Stimulated activated CD8-positive, alpha-beta memory T cell treated with anti-CD3 and anti-CD28 coated beads, Interleukin-12 subunit alpha, Interleukin-12 subunit beta, amount 100 ng/mL, for 4 hours (primary cell): ENCODE data around the gene TRANK1.
"Not testable (repeated sequence)": the region's sequence is repeated elsewhere in the genome, so short reads cannot be mapped to it uniquely, and the experiment has no call there.

Source experiments
- DNase-seq: peaks from one replicate; pipeline ENCODE4 v3.0.0-alpha.2; 2020; ENCODE audit warnings: low read depth

Gene TRANK1

DNA sequence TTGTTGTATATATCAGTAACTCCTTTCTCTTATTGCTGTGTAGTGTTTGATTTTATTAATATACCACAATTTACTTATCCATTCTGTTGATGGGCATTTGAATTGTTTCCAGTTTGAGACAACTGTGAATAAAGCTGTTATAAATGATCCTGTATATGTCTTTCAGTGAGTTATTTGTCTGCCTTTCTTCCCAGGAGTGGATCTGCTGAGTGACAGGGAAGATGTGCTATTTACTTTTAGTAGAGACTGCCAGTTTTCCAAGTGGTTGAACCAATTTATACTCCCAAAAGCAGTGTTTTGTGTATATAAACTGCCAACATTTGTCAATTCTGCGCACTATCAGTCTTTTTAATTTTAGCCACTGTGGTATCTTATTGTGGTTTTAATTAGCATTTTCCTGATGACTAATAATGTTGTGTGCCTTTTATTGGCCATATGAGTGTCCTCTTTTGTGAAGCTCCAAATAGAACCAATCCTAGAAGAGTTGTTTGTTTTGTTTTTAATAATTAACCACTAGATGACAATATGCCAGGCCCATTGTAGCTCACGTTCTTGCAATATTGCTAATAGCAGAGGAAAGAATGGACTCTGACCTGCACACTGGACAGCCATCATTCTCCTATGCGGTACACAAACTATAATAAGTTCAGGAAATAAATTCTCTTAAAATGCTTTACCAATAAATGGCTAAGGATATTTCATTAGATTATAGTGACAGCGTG, 25.3 kb downstream of the TRANK1 start:
- no peak for DNase-seq

DNA sequence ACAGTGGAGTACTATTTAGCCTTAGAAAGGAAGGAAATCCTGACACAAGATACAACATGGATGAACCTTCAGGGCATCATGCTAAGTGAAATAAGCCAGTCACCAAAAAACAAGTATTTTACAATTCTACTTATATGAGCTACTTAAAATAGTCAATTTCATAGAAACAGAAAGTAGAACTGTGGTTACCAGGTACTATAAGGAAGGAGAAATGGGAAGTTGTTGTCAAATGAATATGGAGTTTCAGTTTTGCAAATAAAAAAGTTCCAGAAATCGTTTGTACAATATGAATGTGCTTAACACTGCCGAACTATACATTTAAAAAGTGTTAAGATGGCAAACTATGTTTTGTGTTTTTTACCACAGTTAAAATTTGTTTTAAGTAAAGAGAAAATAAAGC, 26.8 kb downstream of the TRANK1 start:
- no peak for DNase-seq

DNA sequence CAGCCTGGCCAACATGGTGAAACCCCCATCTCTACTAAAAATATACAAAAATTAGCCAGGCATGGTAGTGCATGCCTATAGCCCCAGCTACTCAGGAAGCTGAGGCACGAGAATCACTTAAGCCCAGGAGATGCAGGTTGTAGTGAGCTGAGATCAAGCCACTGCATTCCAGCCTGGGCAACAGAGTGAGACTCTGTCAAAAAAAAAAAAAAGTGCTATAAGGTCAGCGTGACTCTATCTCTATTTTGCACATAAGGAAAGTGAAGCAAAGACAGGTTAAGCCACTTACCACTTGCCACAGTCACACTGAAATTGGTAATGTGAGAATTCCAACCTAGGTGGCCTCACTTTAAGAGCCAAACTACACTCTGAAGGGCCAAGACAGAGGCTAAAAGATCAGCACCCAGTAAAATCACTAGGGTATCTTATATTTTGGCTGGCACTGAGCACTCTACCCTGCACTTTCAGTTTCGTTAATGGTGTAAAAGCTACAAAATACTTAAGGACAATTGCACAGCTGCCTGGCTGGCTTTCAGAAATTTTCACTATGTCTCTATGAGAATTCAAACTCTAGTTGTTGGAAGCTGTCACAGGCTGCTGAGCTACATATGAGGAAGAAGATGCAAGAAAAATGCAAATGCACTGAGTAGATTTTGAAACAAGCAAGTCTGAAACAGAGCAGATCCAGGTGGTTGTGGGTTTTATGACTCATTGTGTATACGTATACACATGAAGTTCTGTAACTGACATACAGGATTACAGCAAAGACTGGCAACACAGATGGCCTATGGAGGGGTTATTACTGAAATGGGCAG, 32.7 kb downstream of the TRANK1 start:
- no peak for DNase-seq

DNA sequence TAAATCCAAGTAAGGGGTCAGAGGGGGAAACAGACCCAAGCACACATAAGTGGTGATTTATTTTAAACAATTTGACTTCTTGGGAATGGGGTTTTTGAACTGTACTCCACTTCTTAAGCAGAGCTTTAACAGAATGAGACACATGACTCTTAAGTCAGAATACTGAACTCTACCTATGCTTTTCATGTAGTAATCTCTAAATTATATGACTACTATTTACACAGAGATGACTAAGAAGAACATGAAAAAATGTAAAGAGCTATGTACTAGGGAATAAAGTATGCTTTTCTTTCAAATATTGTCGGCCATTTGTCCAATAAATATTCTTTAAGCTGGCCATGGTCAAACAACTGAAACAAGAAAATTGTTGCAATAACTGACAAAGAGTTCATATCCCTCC, 35.2 kb downstream of the TRANK1 start:
- DNase-seq, result no peak

DNA sequence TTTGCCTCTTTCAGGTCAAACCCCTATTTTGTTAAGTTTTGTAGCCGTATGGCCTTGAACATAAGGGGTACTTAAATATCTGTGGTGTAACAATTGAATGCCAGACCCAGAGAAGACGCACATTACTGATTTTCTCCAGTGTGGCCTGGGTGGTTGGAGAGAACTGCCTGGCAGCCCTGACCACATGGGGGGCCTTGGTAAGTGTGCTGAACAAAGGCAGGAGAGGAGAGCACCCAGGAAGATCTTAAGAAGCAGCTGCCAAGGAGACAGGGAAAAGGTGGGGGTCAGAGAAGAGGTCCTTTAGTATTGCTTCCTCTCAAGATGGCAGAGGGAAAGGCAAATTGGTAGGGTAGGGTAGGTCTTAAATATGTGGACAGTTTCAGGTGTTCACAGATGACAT, 35.7 kb downstream of the TRANK1 start:
- DNase-seq, result no peak

DNA sequence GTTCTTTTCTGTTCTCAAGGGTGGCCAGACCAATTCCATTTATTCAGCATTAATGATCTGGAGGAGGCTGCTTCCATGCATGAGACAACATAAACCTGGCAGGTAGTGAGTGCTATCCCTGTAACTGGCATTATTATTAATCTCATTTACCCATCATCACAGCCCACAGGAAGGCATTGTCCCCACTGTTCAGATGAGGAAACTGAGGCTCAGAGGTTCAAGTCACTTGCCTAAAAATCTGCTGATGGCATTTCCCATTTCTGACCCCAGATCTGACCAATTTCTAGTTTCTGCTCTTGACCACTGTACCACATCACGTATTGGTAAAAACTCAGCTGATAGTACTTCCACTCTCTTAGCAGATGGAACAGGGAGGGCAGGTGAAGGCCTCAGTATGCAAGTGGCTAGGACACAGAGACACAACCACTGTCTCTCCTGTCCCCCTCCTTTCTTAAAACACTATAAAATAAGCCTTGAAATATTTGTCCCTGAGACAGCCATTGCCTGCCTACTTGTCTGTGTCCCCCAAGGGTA, 36.1 kb downstream of the TRANK1 start:
- DNase-seq, result no peak

DNA sequence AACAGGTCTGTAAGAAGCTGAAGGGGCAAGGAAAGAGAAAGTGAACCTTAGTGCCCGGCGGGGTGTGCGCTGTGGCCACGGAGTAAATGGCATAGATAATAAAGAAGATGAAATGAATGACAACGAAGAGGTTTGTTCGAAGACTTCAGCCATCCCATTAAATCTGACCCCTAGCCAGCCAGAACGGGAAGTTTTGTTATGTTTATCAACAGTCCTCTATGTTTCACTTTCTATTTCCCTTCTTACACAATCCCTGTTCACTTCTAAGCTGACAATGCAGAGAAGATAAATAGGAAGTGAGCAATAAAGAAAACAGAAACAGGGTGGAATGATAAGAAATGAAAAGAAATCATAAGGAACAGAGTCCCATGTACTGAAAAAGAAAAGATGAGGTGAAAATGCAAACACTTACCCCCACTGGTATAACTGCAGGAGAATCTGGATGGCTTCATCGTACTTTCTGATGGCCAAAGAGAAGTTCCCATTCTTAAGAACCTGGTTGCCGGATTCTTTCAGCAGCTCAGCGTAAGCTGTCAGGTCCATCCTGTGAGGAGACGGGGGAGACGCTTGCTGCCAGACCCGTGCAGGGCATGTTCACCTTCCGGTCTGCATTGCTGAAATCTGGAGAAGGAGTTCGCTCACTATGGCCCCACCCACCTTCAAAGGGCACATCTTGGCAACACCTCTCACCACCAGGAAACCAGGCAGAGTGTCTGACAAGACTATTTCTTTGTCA, 36.8 kb downstream of the TRANK1 start:
- DNase-seq, result peak; percentile 39

DNA sequence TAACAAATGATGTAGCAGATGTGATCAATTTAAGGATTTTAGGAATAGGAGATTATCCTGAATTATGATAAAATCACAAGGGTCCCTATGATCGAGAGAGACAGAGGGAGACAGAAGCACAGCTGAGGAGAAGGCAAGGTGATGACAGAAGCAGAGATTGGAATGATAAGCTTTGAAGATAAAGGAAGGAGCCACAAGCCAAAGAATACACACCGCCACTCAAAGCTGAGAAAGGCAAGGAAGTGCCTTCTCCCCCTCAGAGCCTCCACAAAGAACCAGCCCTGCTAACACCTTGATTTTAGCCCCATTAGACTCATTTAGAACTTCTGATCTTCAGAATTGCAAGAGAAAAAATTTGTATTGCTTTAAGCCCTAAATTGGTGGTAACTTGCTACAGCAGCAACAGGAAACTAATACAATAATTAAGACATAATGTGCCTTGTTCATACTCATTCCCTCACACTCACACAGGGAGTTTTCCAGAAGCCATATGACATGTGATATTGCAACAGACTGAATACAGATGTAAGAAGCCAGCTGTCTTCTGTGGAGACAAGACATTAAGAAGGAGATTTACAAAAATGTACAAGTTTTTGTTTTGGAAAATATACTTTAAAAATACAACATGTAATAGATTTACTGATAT, 38.2 kb downstream of the TRANK1 start:
- no peak for DNase-seq

DNA sequence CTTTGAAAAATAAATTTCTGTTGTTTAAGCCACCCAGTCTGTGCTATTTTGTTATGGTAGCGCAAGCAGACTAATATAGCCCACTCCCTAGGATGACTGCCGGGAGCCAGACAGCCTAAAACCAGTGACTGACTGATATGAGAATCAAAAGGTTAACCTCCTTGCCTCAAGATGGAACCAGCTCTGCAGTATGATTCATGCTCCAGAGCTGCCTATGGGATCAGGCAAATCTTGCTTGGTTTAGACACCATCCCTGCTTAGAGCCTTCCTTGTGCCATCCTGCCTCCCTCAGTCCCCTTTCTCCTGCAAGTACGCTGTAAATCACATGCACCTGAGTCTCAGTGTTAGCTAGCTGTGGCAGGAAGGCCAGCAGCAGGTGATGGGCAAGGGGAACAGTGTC, 39.3 kb downstream of the TRANK1 start:
- no peak for DNase-seq

DNA sequence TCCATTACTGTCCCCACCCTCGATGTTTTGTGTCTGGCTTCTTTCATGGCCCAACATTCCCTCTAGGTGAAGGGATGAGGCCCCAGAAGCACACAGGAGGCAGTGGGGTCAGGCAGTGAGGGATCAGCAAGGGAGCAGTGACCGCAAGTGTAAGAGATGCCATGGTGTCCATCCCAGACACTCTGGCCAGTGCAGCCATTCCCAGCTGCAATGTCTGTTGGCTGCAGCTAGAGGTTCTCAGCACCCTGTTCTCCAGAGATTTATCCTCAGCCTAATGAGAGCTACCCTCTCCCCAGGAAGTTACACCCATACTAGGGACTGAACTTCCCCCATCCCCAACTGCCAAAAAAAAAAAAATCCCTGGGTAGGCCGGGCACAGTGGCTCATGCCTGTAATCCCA, 40.2 kb downstream of the TRANK1 start:
- no peak for DNase-seq

DNA sequence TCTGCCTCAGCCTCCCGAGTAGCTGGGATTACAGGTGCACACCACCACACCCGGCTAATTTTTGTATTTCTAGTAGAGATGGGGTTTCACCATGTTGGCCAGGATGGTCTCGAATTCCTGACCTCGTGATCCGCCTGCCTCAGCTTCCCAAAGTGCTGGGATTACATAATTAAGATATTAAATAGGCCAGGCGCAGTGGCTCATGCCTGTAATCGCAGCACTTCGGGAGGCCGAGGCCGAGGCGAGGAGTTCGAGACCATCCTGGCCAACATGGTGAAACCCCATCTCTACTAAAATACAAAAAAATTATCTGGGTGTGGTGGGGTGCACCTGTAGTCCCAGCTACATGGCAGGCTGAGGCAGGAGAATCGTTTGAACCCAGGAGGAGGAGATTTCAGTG, 40.8 kb downstream of the TRANK1 start:
- DNase-seq, result not testable (repeated sequence)

DNA sequence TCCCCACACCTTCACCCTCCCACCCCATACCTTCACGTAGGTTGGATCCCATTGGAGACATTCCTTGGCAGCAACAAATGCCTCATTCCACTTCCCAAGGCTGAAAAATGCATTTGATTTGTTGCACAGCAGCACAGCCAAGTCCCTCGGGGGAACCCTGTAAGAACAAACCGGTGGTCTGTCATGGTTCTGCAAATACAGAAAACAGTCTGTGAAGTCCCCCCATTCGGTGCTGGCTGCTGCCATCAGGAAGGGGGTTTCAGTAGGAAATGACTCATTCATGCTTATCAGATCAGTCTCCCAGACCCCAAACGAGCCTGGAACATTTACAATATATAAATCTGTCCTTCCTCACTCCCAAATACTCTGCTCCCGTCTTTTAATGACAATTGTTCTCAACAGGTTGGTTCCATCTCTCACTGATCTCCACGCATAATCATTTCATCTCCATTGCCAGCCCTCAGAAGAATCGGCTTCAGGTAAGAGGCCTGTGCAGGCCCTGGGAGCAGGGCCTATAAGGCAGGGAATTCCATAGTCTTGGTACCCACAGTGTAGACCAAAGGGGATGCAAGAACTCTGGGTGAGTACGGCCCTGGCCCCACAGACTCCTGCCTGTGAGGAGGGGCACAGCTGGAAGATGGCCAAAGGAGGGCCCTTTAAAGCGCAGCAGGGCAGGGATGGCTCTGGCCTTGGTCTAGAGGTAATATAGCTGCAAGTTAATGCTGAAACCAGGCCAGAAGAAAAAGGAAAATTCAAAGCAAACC, 41.6 kb downstream of the TRANK1 start:
- no peak for DNase-seq

DNA sequence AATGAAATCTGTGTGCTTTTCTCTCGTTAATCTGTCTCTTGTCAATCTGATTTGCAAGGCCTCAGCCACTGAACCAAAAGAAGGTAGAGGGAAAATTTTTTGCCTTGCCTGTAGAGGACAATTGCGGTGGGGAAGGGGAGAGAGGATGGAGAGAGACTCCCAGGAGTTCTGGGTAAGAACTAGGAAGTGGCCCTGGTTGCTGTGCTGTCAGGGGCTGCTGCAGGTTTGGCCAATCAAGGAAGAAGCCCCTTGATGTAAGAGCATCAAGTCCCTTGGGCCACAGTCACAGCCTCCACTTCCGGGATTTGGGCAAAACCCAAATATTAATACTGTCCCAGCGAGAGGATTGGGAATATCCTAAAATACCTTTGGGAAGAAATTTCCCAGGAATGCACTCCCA, 43.3 kb downstream of the TRANK1 start:
- DNase-seq, result no peak

DNA sequence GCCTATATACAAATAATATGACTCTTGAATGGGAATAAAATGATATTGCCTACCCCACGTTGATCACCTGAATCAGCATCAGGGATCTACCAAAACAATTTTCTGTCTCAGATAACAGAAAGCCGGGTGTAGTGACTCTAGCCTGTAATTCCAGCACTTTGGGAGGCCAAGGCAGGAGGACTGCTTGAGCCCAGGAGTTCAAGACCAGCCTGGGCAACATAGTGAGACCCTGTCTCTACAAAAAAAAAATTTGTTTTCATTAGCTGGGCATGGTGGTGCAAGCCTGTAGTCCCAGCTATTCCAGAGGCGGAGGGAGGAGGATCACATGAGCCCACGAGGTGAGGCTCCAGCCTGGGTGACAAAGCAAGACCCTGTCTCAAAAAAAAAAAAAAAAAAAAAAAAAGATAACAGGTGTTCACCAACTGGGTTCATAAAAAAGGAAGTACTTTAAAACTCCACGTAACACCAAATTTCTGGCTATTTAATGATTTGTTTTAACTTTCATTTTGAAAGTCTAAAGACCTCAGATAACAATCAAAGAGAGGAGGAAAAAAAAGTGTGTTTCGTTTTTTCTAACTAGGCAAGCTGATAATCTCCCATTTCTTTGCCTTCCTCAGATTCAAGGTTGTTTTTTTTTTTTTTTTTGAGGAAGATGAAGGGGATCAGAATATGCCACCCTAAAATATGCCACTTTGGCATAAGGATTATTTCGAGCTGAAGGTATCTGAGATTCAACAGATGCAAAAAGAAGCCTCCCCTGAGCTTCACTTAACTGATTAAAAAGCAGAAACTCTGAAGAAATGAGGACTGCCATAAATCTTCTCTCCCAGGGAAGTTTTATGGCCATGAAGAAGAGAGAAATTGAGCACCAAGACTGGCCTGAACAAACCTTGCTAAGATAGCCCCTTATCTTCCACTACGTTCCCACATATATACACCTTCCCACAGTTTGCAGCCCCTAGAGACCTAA, 44.1 kb downstream of the TRANK1 start:
- DNase-seq, result no peak

DNA sequence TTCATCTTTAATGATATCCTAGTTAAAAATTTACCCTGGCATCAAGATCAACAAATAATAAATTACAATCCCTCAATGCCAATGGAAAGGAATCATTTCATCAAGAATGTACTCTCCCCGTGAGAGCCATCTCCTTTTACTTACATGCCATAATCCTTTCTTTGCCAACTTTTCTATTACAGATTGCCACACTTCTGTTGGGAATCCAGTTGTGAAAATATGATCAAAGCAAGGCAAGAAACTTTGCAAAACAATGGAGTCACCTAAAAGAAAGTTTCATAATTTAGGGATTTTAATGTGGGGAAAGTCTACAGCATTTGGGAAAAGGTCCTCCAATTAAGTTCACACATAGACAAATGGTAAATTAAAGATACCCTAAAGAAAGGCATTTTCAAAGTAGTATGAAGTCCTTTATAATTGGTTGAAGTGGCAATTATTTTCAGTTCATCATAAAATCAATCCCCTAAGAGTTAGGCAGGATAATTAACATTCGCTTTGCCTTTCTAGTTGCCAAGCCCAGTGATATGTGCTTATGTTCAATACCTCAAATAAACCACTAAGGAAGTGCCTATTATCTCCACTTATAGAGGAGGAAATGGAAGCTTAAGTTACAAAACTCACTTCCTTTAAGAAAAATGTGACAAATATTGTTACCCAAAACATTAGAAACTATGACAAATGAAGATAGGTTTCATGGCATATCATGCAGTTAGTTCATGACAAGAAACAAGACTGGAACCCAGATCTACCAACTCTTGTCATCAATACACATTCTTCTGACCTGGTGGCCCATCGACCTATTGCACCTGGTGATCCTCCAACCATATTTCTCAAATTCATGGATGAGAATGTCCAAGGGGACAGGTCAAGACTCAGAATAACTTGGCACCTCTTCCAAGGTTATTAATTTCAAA, 49.1 kb downstream of the TRANK1 start:
- DNase-seq, result no peak

DNA sequence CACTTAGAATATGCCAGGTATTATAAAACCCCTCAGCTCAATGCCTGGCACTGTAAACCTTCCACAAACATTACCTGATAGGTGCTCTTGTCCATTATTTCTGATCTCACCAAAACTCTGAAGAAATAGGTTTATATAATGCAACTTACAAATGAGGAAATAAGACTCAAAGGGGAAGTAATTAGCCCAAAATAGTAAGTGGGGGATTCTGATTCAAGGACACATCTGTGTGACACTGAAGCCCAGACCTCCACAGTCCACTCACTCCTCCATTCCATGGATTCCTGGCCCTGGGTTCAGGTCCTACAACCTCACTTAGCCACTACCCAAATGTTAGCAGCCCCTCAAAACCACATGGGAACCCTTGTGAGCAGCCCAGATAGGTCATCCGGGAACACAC, 49.9 kb downstream of the TRANK1 start:
- no peak for DNase-seq

DNA sequence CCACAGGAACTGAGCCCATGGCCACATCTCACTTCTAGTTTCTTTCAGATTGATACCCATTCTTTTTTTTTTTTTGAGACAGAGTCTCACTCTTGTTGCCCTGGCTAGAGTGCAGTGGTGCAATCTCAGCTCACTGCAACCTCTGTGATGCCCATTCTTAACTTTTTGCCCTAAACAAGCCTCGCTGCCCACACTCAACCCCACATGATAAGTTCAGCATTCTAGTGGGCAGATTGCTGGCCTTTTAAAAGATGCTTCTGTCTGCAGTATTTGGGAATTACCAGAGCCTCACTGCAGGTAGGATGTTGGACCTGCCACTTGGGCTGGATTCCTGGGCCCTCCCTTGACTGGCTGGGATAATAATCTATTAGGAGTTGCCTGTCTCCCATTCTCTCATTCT, 51.0 kb downstream of the TRANK1 start:
- DNase-seq, result no peak

DNA sequence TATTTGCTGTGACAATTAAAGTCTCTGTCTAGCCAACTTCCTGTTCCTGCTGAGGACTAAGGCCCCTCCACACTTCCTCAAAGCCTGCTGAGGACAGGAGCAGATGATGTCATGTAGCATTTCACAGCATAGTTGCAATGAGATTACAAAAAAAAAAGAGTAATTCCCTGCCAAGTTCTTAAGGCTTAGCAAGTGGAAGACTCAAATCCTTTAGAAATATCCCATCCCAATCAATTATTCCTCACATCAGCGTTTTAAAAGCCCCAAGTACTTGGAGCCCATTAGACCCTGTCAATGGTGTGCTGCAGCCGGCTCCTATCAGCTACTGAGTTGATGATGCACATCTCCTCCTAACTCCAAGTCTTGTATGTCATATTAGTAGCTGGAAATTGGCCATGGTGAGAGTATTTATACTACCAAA, 51.7 kb downstream of the TRANK1 start:
- no peak for DNase-seq
